Fibroblast of pulmonary artery (primary cell): ENCODE measurements around the gene DNAJC3.
A peak's percentile ranks its signal among the peaks of the same experiment; 100 is the strongest.
"Not testable (repeated sequence)": the region's sequence is repeated elsewhere in the genome, so short reads cannot be mapped to it uniquely, and the experiment has no call there.

ENCODE experiments used
- DNase-seq: peaks from one replicate; pipeline ENCODE4 v3.0.0-alpha.2; 2010; ENCODE audit warnings: low read depth
- H3K4me3 ChIP-seq: replicated peaks from 2 replicates; pipeline ENCODE4 v1.5.1; 2011; ENCODE audit warnings: low read depth, mild to moderate bottlenecking, control low read depth, low read length, moderate library complexity
- TF ChIP-seq, protein P1 (sequence below): IDR thresholded peaks from 2 replicates; pipeline ENCODE4 v1.5.1; 2011; ENCODE audit warnings: mild to moderate bottlenecking, control low read depth, low read length, inconsistent platforms; ENCODE audit errors: missing control alignments

DNAJC3 gene

DNA sequence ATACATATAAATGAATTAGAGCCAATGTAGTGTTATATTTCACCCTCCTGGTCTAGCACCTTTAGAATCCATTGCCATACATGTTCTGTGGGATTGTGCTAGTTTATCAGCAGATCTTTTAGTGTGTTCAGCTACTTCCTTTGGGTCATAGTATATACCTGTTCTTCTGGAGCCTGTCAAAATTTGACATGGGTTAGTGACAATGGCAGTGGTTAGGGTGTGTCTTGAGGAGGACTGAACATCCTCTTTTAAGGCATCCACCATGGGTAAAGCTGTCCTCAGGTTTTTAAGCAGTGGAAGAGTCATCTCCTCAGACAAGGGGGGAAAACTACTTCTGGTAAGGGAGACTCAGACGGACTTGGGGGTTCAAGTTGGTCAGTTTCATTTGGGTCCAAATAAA lies 29.4 kb downstream of the DNAJC3 start:
- no peak overlapping the region for H3K4me3 ChIP-seq
- TF ChIP-seq, protein P1, sequence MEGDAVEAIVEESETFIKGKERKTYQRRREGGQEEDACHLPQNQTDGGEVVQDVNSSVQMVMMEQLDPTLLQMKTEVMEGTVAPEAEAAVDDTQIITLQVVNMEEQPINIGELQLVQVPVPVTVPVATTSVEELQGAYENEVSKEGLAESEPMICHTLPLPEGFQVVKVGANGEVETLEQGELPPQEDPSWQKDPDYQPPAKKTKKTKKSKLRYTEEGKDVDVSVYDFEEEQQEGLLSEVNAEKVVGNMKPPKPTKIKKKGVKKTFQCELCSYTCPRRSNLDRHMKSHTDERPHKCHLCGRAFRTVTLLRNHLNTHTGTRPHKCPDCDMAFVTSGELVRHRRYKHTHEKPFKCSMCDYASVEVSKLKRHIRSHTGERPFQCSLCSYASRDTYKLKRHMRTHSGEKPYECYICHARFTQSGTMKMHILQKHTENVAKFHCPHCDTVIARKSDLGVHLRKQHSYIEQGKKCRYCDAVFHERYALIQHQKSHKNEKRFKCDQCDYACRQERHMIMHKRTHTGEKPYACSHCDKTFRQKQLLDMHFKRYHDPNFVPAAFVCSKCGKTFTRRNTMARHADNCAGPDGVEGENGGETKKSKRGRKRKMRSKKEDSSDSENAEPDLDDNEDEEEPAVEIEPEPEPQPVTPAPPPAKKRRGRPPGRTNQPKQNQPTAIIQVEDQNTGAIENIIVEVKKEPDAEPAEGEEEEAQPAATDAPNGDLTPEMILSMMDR = no peak
- no peak for DNase-seq

DNA sequence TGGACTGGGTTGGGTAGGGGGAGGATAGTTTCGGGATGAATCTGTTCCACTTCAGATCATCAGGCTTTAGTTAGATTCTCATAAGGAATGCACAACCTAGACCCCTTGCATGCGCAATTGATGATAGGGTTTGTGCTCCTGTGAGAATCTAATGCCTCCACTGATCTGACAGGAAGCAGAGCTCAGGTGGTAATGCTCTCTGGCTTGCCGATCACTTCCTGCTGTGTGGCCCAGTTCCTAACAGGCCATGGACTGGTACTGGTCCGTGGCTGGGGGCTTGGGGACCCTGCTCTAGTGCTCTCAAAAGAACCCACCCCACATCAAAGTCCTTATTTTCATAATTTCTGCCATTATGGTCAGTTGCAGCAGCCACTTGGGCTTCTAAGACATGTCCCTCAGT lies 30.1 kb downstream of the DNAJC3 start:
- no peak for DNase-seq

DNA sequence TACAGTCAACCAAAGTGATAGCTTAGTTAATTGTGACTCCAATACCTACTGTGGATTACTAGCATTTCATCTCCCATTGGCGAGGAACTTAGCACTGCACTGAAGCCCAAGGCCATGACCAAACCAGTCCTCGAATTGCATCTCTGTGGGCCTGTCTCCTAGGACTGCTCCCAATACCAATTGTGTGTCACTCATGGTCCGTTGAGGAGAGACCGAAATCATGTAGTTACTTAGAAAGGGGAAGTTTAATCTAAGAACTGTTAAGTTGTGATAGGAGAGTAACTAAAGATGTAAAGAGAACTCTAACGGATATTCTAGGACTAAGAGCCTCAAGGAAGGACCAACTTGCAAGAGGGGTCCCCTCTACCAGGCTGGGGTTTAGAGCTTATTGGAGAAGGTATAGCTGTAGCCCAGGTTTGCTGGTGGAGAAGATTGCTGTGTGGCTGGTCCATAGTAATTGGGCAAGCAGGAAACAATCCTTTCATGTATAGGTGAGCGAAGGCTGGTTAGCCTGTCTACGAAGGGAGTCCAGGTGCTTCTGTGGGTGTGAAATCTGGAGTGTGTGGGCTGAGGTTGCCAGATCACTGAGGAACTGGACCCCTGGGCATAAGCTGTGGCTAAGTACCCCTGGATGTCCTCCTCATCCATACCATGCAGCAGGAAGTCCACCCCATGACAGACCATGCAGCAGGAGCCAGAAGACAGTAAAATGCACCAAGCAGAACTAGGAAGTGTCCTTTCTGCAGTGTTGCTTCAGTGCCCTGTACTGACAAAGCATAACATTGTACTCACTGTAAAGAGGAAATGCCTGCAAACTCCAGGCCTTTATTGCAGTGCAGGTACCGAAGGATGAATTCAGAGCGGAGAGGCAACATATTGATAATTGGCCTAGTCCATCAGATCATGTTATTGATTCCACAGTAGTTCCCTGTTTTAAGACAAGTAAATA lies 30.8 kb downstream of the DNAJC3 start:
- TF ChIP-seq, protein P1 = no peak
- H3K4me3 ChIP-seq = no peak overlapping the region
- DNase-seq = no peak

More for the DNA sequence above, 30.1 kb downstream of the DNAJC3 start:
- TF ChIP-seq, protein P1 = no peak
- H3K4me3 ChIP-seq = no peak overlapping the region

DNA sequence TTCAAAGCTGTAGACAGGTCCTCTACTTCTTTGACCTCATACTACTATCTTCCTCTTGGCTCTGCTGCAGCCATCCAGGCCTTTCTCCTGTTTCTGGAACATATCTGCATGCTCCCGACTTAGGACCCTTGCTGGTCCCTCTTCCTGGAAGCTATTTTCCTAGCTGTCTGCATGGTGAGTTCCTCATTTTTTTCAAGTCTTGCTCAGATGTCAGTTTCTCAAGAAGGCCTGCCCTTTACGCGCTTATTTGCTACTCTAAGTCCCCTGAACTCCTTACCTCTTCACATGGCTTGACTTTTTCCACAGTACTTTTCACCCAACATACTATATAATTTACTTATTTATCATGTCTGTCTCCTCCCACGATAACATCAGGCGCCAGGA lies 31.4 kb downstream of the DNAJC3 start:
- no peak overlapping the region for H3K4me3 ChIP-seq
- DNase-seq = no peak
- TF ChIP-seq, protein P1 = no peak

DNA sequence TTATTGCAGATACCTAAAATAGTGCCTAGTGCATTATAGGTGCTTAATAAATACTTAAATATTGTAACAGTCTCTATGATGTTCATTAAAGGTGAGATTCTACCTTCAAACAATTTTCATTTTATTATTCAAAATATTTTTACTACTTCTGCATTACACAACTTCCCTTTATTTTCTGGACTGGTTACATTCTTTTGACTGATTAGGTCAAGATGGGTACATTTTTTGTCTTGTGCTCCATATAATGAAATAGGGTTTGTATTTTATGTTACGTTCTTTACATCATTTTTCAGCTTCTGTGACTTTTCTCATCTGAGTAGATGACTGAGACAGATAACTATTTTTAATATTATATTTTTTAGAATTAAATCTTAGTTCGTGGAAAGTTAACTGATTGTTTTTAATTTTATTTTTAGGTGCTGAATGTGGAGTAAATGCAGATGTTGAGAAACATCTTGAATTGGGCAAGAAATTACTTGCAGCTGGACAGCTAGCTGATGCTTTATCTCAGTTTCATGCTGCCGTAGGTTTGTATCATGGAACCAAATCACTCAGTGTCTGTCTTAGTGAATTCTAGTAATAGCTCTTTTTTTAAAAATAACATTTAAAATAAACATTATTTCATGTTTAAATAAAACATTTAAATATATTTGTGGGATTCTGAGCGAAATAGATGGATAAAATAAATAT lies 32.0 kb downstream of the DNAJC3 start:
- DNase-seq = no peak
- TF ChIP-seq, protein P1 = no peak
- no peak overlapping the region for H3K4me3 ChIP-seq

DNA sequence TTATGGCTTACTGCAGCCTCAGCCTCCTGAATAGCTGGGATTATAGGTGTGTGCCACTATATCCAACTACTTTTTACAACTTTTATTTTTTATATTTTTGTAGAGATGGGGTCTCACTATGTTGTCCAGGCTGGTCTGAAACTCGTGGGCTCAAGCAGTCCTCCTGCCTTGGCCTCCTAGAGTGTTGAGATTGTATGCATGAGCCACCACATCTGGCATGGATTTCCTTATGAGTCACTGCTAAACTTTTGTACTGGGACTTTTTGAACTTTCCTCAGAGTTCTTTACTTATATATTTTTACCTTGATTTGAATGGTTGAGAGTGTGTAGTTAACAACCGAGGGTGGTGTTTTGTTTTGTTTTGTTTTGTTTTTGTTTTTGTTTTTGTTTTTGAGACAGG lies 33.4 kb downstream of the DNAJC3 start:
- TF ChIP-seq, protein P1 = no peak
- peak; percentile 71 for DNase-seq
- no peak overlapping the region for H3K4me3 ChIP-seq

DNA sequence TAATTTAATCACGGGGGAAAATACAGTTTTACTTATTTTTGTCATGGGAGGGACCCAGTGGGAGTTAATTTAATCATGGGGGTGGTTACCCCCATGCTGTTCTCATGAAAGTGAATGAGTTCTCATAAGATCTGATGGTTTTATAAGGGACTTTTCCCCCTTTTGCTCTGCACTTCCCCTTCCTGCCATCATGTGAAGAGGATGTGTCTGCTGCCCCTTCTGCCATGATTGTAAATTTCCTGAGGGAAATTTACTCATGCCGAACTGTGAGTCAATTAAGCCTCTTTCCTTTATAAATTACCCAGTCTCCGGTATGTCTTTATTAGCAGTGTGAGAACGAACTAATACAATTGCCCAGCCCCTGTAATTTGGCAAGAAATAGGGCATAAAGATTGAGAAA lies 35.9 kb downstream of the DNAJC3 start:
- not testable (repeated sequence) for DNase-seq

More for the DNA sequence above, 35.9 kb downstream of the DNAJC3 start:
- H3K4me3 ChIP-seq = not testable (repeated sequence)
